ENCODE measurements around the gene MEGF6. TPM values are rescaled to one million over a fixed set of nuclear protein-coding genes. Genes with fewer than 3 reads are reported as not detected.

MEGF6 gene
- total RNA-seq, 2 experiments from 2014 or later = 57.5 to 62.2 TPM

DNA sequence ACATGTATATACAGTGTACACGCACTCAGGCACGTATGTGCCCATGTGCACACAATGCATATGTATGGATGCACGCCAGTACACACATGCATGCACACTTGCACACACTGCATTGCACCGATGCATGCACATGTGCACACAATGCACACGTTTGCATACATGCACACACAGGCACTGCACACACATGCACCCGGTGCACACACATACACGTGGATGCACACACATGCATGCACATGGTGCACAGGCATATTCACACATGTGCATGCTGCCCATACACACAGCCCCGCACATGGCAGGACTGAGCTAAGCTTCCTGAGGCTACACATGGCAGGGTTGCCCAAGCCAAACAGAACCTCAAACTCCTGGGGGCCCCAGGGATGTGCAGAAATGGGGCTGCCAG is 137.3 kb downstream of the MEGF6 start:
- no peak for ATAC-seq (ENCODE audit: poor library complexity)
- CTCF ChIA-PET = no interaction called here

DNA sequence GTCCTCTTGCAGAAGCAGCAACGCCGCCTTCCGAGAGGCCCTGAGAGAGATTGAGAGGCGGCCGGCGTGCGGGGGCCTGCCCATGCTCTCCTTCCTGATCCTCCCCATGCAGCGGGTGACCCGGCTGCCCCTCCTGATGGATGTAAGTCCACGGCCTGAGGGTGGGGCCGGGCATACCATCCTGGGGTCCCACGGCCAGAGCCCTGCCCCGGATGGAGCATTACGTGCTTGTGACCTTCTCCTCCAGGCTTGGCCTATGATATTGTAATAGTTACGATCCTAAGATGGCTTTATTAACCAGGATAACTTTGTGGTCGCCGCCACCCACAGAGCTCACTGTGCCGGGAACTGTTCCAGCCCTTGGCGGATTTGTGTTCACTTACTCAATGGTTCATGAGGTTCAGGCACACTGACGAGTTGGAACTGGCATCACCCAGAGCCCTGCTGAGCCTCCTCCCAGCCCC is 137.9 kb downstream of the MEGF6 start:
- H3K9me3 ChIP-seq (ENCODE audit: control insufficient read depth in 1 of 2, insufficient read depth in 1 of 2, low read length in 2 of 2) = peaks cover 0 to 5% of the 10 kb centered on the region in 2 experiments
- Mint-ChIP-seq H3K9me3 (no peaks in the 10 kb centered on the region), H3K4me1 (ENCODE audit: low read depth) (no peaks in the 10 kb centered on the region), H3K27ac (no peak overlapping the region), H3K4me3 (no peak overlapping the region), H3K27me3 (peaks cover 4% of the 10 kb centered on the region), H3K36me3 (ENCODE audit: low read depth) (no peaks in the 10 kb centered on the region)
- ATAC-seq (ENCODE audit: poor library complexity) (no peak), DNase-seq (no peak)
- intact Hi-C loops (cut with DNase I, micrococcal nuclease) = no loop called here
- POLR2A ChIA-PET = no interaction called here
- H3K4me3 ChIP-seq (ENCODE audit: low read length) = no peak overlapping the region
- TF ChIP-seq, protein P1, sequence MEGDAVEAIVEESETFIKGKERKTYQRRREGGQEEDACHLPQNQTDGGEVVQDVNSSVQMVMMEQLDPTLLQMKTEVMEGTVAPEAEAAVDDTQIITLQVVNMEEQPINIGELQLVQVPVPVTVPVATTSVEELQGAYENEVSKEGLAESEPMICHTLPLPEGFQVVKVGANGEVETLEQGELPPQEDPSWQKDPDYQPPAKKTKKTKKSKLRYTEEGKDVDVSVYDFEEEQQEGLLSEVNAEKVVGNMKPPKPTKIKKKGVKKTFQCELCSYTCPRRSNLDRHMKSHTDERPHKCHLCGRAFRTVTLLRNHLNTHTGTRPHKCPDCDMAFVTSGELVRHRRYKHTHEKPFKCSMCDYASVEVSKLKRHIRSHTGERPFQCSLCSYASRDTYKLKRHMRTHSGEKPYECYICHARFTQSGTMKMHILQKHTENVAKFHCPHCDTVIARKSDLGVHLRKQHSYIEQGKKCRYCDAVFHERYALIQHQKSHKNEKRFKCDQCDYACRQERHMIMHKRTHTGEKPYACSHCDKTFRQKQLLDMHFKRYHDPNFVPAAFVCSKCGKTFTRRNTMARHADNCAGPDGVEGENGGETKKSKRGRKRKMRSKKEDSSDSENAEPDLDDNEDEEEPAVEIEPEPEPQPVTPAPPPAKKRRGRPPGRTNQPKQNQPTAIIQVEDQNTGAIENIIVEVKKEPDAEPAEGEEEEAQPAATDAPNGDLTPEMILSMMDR (IDR thresholded peaks at IDR 0.05) = no peak
- CTCF ChIA-PET = no interaction called here
- H3K27ac ChIP-seq (ENCODE audit: low read depth in 1 of 2, low read length in 2 of 2) = no peak overlapping the region
- H3K27me3 ChIP-seq (ENCODE audit: control insufficient read depth in 1 of 2, insufficient read depth in 2 of 2, low read length in 2 of 2) = peaks cover 0 to 3% of the 10 kb centered on the region in 2 experiments
- no peaks in the 10 kb centered on the region for H3K36me3 ChIP-seq (ENCODE audit: insufficient read depth, low read length)
- no peaks in the 10 kb centered on the region for H3K4me1 ChIP-seq (ENCODE audit: insufficient read depth, low read length)

More for the DNA sequence above, 137.3 kb downstream of the MEGF6 start:
- POLR2A ChIA-PET = no interaction called here
- intact Hi-C loops (cut with DNase I, micrococcal nuclease) = no loop called here
- no peak overlapping the region for H3K4me3 Mint-ChIP-seq
- Histone ChIP-seq H3K4me3 (ENCODE audit: low read length) (no peak overlapping the region), H3K9me3 (ENCODE audit: control insufficient read depth in 1 of 2, insufficient read depth in 1 of 2, low read length in 2 of 2) (peaks cover 0 to 5% of the 10 kb centered on the region in 2 experiments), H3K4me1 (ENCODE audit: insufficient read depth, low read length) (no peaks in the 10 kb centered on the region), H3K27me3 (ENCODE audit: control insufficient read depth in 1 of 2, insufficient read depth in 2 of 2, low read length in 2 of 2) (peaks cover 0 to 3% of the 10 kb centered on the region in 2 experiments), H3K27ac (ENCODE audit: low read depth in 1 of 2, low read length in 2 of 2) (no peak overlapping the region), H3K36me3 (ENCODE audit: insufficient read depth, low read length) (no peaks in the 10 kb centered on the region)
- H3K27me3 Mint-ChIP-seq = peaks cover 4% of the 10 kb centered on the region
- H3K36me3 Mint-ChIP-seq (ENCODE audit: low read depth) = no peaks in the 10 kb centered on the region
- H3K4me1 Mint-ChIP-seq (ENCODE audit: low read depth) = no peaks in the 10 kb centered on the region
- TF ChIP-seq, protein P1 (IDR thresholded peaks at IDR 0.05) = no peak
- no peak for DNase-seq
- no peak overlapping the region for H3K27ac Mint-ChIP-seq
- no peaks in the 10 kb centered on the region for H3K9me3 Mint-ChIP-seq

DNA sequence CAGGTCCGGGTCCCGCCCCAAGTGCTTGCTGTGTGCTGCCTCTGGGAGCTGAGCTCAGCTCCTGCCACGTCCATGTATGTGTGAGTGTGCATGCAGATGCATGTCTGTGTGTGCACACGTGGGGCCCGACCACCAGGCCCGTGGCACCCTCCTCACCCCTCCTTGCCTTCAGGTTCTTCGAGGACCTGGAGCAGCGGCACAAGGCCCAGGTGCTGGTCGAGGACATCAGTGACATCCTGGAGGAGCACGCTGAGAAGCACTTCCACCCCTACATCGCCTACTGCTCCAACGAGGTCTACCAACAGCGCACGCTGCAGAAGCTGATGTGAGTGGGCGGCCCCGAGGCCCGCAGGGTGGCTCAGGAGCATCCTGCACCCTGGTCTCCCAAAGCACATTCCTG is 138.4 kb downstream of the MEGF6 start:
- POLR2A ChIA-PET = no interaction called here
- Histone ChIP-seq H3K27me3 (ENCODE audit: control insufficient read depth in 1 of 2, insufficient read depth in 2 of 2, low read length in 2 of 2) (peaks cover 0 to 3% of the 10 kb centered on the region in 2 experiments), H3K4me1 (ENCODE audit: insufficient read depth, low read length) (no peaks in the 10 kb centered on the region), H3K36me3 (ENCODE audit: insufficient read depth, low read length) (no peaks in the 10 kb centered on the region), H3K27ac (ENCODE audit: low read depth in 1 of 2, low read length in 2 of 2) (no peak overlapping the region), H3K4me3 (ENCODE audit: low read length) (no peak overlapping the region), H3K9me3 (ENCODE audit: control insufficient read depth in 1 of 2, insufficient read depth in 1 of 2, low read length in 2 of 2) (peaks cover 0 to 5% of the 10 kb centered on the region in 2 experiments)
- no peak for ATAC-seq (ENCODE audit: poor library complexity)
- Mint-ChIP-seq H3K27me3 (peaks cover 4% of the 10 kb centered on the region), H3K4me1 (ENCODE audit: low read depth) (no peaks in the 10 kb centered on the region), H3K4me3 (no peak overlapping the region), H3K27ac (no peak overlapping the region), H3K36me3 (ENCODE audit: low read depth) (no peaks in the 10 kb centered on the region), H3K9me3 (no peaks in the 10 kb centered on the region)
- CTCF ChIA-PET = no interaction called here
- no peak for DNase-seq
- intact Hi-C loops (cut with DNase I, micrococcal nuclease) = no loop called here
- TF ChIP-seq, protein P1 (IDR thresholded peaks at IDR 0.05) = no peak

All from CD4-positive, alpha-beta T cell (primary cell).